Lower leg skin (tissue), 4 donors: Measurements from ENCODE around the gene ZNHIT6. TPM values are rescaled to one million over a fixed set of nuclear protein-coding genes. Genes with fewer than 3 reads are reported as not detected.

Source experiments
- DNase-seq, 2 donors: peaks; one replicate each; pipeline ENCODE4 v3.0.0-alpha.2; 2019; ENCODE audit warnings: low spot score in 2 of 2
- H3K4me3 ChIP-seq: fragments of 200-600 bp; sonication (generic); 2 replicates; pipeline ENCODE4 v1.5.1; 2017; ENCODE audit warnings: mild to moderate bottlenecking, low read depth; ENCODE audit not compliant: poor library complexity, severe bottlenecking
- POLR2A ChIP-seq, 2 donors: fragments of 450-650 bp; IDR thresholded peaks; one replicate each; pipeline ENCODE4 v1.6.1; 2016 to 2017; ENCODE audit warnings: antibody characterized with exemption in 2 of 2, mild to moderate bottlenecking in 1 of 2, moderate library complexity in 1 of 2
- WGBS, 2 donors: methylation state at CpG; one replicate each; pipeline ENCODE4 v1.1.5; 2018; 5-methylcytosine and 5-hydroxymethylcytosine counted together
- intact Hi-C: fragments of 100-400 bp; cut with DNase I; formaldehyde crosslinking; loops from one replicate; pipeline ENCODE4 v1.15.0; 2023; ENCODE audit warnings: low total_unique reads
- total RNA-seq, 4 donors: library from RNA; depleted of rRNA; stranded (reverse); fragments of >200 nt; gene quantifications; one replicate each; pipeline ENCODE4 v1.1.0, GENCODE V29; 2016
- TF ChIP-seq, protein P1 (sequence below), 3 donors: fragments of 450-650 bp; IDR thresholded peaks; one replicate each; pipeline ENCODE4 v1.5.1; 2016; ENCODE audit warnings: antibody characterized with exemption in 3 of 3, mild to moderate bottlenecking in 3 of 3, moderate library complexity in 2 of 3

The ZNHIT6 gene
- total RNA-seq, 4 donors from 2014 or later, result 8.9 to 11.7 (median 10.5) TPM

DNA sequence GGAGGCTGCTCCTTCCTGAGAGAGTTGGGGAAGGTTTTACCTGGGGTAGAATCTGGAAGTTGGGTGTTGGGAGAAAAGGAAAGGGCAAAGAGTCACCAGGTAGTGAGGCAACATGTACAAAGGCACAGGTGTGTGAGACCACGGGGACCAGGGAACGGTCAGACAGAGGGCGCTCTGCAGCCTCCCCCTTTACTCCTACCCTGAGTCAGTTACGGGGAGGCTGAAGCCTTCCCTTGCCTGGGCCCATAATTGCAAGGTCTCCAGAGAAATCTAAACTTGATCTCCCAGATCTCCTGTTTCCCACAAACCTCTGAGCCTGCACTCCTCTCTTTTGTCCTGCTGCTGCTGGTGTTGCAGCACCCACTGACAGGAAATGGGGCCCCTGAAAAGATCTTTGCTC, 105.7 kb downstream of the ZNHIT6 start:
- WGBS, 2 donors, result 85 to 86% methylated on average over 4 of the region's 4 CpGs
- intact Hi-C loops, result no loop called here
- TF ChIP-seq, protein P1, sequence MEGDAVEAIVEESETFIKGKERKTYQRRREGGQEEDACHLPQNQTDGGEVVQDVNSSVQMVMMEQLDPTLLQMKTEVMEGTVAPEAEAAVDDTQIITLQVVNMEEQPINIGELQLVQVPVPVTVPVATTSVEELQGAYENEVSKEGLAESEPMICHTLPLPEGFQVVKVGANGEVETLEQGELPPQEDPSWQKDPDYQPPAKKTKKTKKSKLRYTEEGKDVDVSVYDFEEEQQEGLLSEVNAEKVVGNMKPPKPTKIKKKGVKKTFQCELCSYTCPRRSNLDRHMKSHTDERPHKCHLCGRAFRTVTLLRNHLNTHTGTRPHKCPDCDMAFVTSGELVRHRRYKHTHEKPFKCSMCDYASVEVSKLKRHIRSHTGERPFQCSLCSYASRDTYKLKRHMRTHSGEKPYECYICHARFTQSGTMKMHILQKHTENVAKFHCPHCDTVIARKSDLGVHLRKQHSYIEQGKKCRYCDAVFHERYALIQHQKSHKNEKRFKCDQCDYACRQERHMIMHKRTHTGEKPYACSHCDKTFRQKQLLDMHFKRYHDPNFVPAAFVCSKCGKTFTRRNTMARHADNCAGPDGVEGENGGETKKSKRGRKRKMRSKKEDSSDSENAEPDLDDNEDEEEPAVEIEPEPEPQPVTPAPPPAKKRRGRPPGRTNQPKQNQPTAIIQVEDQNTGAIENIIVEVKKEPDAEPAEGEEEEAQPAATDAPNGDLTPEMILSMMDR (IDR thresholded peaks at IDR 0.05), result no peak
- TF ChIP-seq POLR2A (IDR thresholded peaks at IDR 0.05), result no peak

DNA sequence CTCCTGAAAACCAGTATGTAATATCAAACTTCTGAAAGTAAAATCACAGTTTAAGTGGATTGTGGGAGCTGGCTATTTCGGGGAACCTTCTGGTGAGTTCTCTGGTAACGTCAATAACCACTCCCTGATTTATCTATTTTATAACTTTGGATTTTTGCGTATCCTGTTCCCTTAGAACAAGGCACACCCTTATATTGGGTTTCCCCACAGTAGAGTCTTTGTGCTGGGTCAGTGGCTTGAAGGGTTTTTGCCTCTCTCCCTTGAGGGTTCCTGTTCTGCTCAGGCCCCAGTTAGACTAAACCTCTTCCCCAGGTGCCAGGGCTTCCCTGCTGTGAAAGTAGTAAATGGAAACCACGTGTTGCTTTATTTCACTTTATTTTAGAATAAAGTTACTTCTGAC, 106.3 kb downstream of the ZNHIT6 start:
- TF ChIP-seq, protein P1 (IDR thresholded peaks at IDR 0.05), result no peak
- TF ChIP-seq POLR2A (IDR thresholded peaks at IDR 0.05), result no peak
- no peak for DNase-seq
- H3K4me3 ChIP-seq, result no peak overlapping the region
- intact Hi-C loops, result no loop called here
- WGBS, 2 donors, result 60 to 73% methylated on average over 4 of the region's 4 CpGs

More for the DNA sequence above, 105.7 kb downstream of the ZNHIT6 start:
- DNase-seq, result no peak
- no peak overlapping the region for H3K4me3 ChIP-seq

DNA sequence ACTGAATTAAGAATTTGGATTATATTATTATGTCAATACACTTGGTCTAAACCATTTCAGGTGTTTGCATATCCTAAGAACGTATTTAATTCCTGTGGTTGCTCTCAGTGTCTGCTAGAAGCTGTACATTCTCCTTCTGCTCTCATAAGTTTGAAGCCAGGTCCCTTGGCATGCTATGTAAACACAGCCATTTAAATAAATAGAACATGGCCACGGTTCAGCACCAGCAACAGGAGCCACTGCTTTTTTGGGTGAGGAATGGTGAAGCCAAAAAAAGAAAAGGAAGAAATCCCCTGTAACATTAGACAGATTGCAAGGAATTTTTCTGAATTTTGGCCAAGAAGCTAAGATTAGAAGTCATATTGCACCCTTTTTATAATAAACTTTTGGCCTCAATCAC, 108.6 kb downstream of the ZNHIT6 start:
- intact Hi-C loops, result no loop called here
- WGBS, 2 donors, result 60 to 71% methylated on average over 2 of the region's 2 CpGs
- no peak overlapping the region for H3K4me3 ChIP-seq
- no peak for TF ChIP-seq POLR2A (IDR thresholded peaks at IDR 0.05)
- TF ChIP-seq, protein P1 (IDR thresholded peaks at IDR 0.05), result no peak
- no peak for DNase-seq

Other genes starting within 250 kb of the ZNHIT6 start
- 10 to 100 TPM in 2 of 4 donors, 1 to 10 TPM in 2; 8.3 to 21.1 (median 13.3) TPM for gene DDAH1, start 243.3 kb downstream of the ZNHIT6 start, total RNA-seq
- gene CCN1, start 127.7 kb downstream of the ZNHIT6 start, total RNA-seq, result 100 to 1,000 TPM in 2 of 4 donors, 10 to 100 TPM in 2; 47.1 to 174 (median 80.4) TPM